ACC112 (cell line): Measurements from ENCODE around the gene ABITRAM.
A peak's percentile ranks its signal among the peaks of the same experiment; 100 is the strongest.

ENCODE experiments used
- H2AFZ ChIP-seq: fragments of 200-600 bp; sonication (generic); one replicate; pipeline ENCODE4 v1.6.0; 2017; ENCODE audit warnings: antibody characterized with exemption, low read length; ENCODE audit not compliant: unreplicated experiment
- H3K27ac ChIP-seq: fragments of 200-600 bp; sonication (generic); 2 replicates; pipeline ENCODE4 v1.5.1; 2014; ENCODE audit warnings: low read depth, mild to moderate bottlenecking, antibody characterized with exemption, low read length, moderate library complexity
- H3K27me3 ChIP-seq: fragments of 200-600 bp; sonication (generic); 2 replicates; pipeline ENCODE4 v1.6.1; 2014; ENCODE audit warnings: mild to moderate bottlenecking, antibody characterized with exemption, low read length, moderate library complexity, mixed read lengths; ENCODE audit not compliant: insufficient read depth
- H3K36me3 ChIP-seq: fragments of 200-600 bp; sonication (generic); 2 replicates; pipeline ENCODE4 v1.6.1; 2016; ENCODE audit warnings: mild to moderate bottlenecking, antibody characterized with exemption, low read length, moderate library complexity, mixed read lengths; ENCODE audit not compliant: insufficient read depth
- H3K4me1 ChIP-seq: fragments of 200-600 bp; sonication (generic); one replicate; pipeline ENCODE4 v1.6.1; 2016; ENCODE audit warnings: low read length, mixed read lengths; ENCODE audit not compliant: insufficient read depth, unreplicated experiment, control insufficient read depth
- H3K4me3 ChIP-seq: fragments of 200-600 bp; sonication (generic); 2 replicates; pipeline ENCODE4 v1.5.1; 2014; ENCODE audit warnings: mild to moderate bottlenecking, low read depth, low read length
- H3K79me2 ChIP-seq: fragments of 200-600 bp; sonication (generic); one replicate; pipeline ENCODE4 v1.6.0; 2016; ENCODE audit warnings: low read length; ENCODE audit not compliant: control insufficient read depth, unreplicated experiment, insufficient read depth

Gene ABITRAM

GRCh38 chr9:108928386-108928785 is 5.8 kb upstream of the ABITRAM start:
- peaks cover 6% of the 10 kb centered on the region for H3K4me1 ChIP-seq
- H3K36me3 ChIP-seq, result peaks cover 18% of the 10 kb centered on the region
- H3K27ac ChIP-seq, result no peak overlapping the region
- no peak overlapping the region for H2AFZ ChIP-seq
- H3K4me3 ChIP-seq, result no peak overlapping the region
- no peaks in the 10 kb centered on the region for H3K27me3 ChIP-seq
- peaks cover 22% of the 10 kb centered on the region for H3K79me2 ChIP-seq

DNA sequence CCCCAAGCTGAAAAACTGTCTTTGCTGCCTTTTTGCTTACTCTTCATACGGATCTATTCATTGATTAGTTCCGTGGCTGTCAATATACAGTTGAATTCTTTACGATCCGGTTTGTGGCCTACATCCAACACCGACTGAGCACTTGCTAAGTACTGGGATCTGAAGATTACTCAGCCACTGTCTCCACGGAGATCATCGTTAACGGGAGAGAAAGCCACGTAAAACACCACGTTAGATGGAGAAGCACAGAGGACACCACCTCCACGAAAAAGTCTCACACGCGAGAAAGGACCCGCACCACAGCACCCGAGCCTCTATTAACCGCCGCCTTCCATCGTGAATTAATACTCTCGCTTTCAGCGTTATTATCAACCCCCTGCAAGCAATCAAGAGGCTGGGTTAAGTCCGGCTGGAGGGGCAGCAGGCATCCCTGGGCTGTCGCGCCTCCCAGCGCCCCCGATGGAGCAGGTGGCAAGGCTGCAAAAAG is 926 bp upstream of the ABITRAM start:
- Histone ChIP-seq H2AFZ (peak overlapping the region; percentile 84), H3K27ac (peak overlapping the region; percentile 64; the same call in 1 of the 2 replicates), H3K4me3 (peak overlapping the region; percentile 97), H3K36me3 (peaks cover 7% of the 10 kb centered on the region; the same call in 1 of the 2 replicates), H3K27me3 (no peaks in the 10 kb centered on the region), H3K4me1 (peaks cover 13% of the 10 kb centered on the region), H3K79me2 (peaks cover 37% of the 10 kb centered on the region)

DNA sequence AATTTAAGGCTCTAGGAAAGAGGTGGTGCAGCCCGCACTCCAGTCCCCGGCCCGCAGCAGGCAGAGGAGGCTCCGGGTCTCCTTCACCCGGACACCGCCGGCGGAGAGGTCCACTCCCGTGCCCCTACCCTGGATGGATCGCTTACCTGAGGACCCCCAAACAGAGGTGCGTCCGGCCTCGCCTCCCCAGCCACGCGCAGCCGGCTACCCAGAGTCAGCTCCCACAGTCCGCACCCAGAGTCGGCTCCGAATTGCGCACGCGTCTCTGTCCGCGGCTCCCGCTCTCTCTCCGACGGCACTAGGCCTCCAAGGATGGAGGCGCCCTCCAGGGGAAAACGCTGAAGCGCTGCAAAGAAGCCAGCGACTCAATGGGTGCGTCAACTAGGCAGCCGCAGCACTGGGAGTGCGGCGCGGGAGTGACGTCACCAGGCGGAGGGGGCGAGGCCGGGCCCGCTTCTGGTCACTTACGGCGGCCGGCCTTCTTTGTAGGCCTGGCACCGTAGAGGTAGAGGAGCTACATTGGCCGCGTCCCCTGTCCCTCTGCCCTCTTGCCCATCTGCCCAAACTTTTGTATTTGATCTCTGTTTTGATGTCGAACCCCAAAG is 380 bp upstream of the ABITRAM start, which contains the start of gene ELP1:
TSS of gene ELP1 (minus strand) at position 407 of the 605 bp plus-strand sequence. CDS start 2,978 bp downstream, outside the sequence.
- H3K27ac ChIP-seq, result peak within 1 kb of the TSS; percentile 64
- H3K27me3 ChIP-seq, result no peaks in the 10 kb centered on the region
- H3K36me3 ChIP-seq, result peaks cover 4% of the 10 kb centered on the region; the same call in 1 of the 2 replicates
- peak within 1 kb of the TSS; percentile 97 for H3K4me3 ChIP-seq
- peak within 1 kb of the TSS; percentile 86 for H2AFZ ChIP-seq
- peaks cover 37% of the 10 kb centered on the region for H3K79me2 ChIP-seq
- H3K4me1 ChIP-seq, result peaks cover 13% of the 10 kb centered on the region

- Histone ChIP-seq H3K4me3 (no peak overlapping the region), H3K79me2 (peaks cover 22% of the 10 kb centered on the region), H3K4me1 (peaks cover 9% of the 10 kb centered on the region), H2AFZ (no peak overlapping the region), H3K36me3 (0 out of 2 replicates have a peak, but pooled peaks cover 9% of the 10 kb centered on the region), H3K27ac (no peak overlapping the region), H3K27me3 (no peaks in the 10 kb centered on the region)
These were observed 3.5 kb downstream of the ABITRAM start for GRCh38 chr9:108937561-108938305.

DNA sequence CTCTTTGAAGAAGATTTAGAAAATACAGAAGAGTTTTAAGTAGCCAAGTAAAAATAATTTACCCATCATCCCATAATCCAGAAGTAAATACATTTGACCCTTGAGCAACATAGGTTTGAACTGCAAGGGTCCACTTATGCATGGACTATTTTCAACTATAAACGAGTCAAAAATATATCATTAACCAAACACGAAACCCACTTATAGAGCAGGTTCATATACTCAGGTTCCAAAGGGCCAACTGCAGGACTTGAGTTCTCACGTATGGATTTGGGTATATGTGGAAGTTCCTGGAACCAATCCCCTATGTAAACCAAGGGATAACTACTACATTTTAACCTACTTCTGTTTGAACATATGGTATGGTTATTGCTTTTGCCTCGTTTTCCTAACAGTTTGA is 5.8 kb downstream of the ABITRAM start:
- Histone ChIP-seq H3K4me1 (peaks cover 5% of the 10 kb centered on the region), H3K27me3 (no peaks in the 10 kb centered on the region), H2AFZ (no peak overlapping the region), H3K27ac (no peak overlapping the region), H3K36me3 (0 out of 2 replicates have a peak, but pooled peaks cover 9% of the 10 kb centered on the region), H3K4me3 (no peak overlapping the region), H3K79me2 (peaks cover 9% of the 10 kb centered on the region)

GRCh38 chr9:108950168-108950567 is 16.0 kb downstream of the ABITRAM start:
- Histone ChIP-seq H3K4me3 (no peak overlapping the region), H3K27ac (no peak overlapping the region), H3K4me1 (no peaks in the 10 kb centered on the region), H3K27me3 (no peaks in the 10 kb centered on the region), H2AFZ (no peak overlapping the region), H3K36me3 (0 out of 2 replicates have a peak, but pooled peaks cover 5% of the 10 kb centered on the region), H3K79me2 (no peaks in the 10 kb centered on the region)

GRCh38 chr9:108951578-108951977 is 17.4 kb downstream of the ABITRAM start:
- no peaks in the 10 kb centered on the region for H3K79me2 ChIP-seq
- H3K4me1 ChIP-seq, result no peaks in the 10 kb centered on the region
- no peaks in the 10 kb centered on the region for H3K27me3 ChIP-seq
- no peak overlapping the region for H3K27ac ChIP-seq
- no peak overlapping the region for H2AFZ ChIP-seq
- H3K4me3 ChIP-seq, result no peak overlapping the region
- 0 out of 2 replicates have a peak, but pooled peaks cover 5% of the 10 kb centered on the region for H3K36me3 ChIP-seq

- Histone ChIP-seq H3K27ac (no peak overlapping the region), H3K79me2 (no peaks in the 10 kb centered on the region), H3K27me3 (no peaks in the 10 kb centered on the region), H3K4me3 (no peak overlapping the region), H2AFZ (no peak overlapping the region), H3K4me1 (no peaks in the 10 kb centered on the region), H3K36me3 (0 out of 2 replicates have a peak, but pooled peaks cover 5% of the 10 kb centered on the region)
These were observed 19.9 kb downstream of the ABITRAM start for GRCh38 chr9:108953983-108954574.

- H3K79me2 ChIP-seq, result no peaks in the 10 kb centered on the region
- no peaks in the 10 kb centered on the region for H3K27me3 ChIP-seq
- H3K36me3 ChIP-seq, result no peaks in the 10 kb centered on the region
- no peak overlapping the region for H3K27ac ChIP-seq
- no peaks in the 10 kb centered on the region for H3K4me1 ChIP-seq
- no peak overlapping the region for H3K4me3 ChIP-seq
- no peak overlapping the region for H2AFZ ChIP-seq
These were observed 21.9 kb downstream of the ABITRAM start for GRCh38 chr9:108956022-108956630.

GRCh38 chr9:108956631-108957026 is 22.4 kb downstream of the ABITRAM start:
- H3K79me2 ChIP-seq, result no peaks in the 10 kb centered on the region
- no peaks in the 10 kb centered on the region for H3K27me3 ChIP-seq
- H3K4me1 ChIP-seq, result no peaks in the 10 kb centered on the region
- no peak overlapping the region for H2AFZ ChIP-seq
- no peak overlapping the region for H3K4me3 ChIP-seq
- H3K27ac ChIP-seq, result no peak overlapping the region
- no peaks in the 10 kb centered on the region for H3K36me3 ChIP-seq
